ENCODE data around the gene ZBTB4. TPM values are rescaled to one million over a fixed set of nuclear protein-coding genes. Genes with fewer than 3 reads are reported as not detected.

The ZBTB4 gene
- total RNA-seq, 1 donor from 2014 or later, result 31.2 TPM

DNA sequence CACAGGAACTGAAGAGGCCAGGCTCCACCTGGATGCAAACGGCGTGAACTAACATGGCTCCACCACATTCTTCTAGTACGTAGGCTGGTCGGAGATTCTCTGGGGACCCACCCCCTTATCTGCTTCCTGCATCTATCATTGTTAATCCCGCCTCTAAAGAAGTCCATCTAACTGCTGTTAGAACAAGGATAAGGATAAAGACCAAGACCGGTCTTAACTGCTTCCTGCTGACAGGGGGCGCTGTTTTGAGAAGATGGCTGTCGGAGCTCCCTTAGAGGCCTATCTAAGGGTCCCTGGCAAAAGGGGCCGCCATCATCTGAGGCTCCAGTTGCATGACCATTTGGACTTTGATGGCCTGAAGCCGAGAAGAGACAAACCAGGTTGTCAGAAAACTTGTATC, 43.6 kb upstream of the ZBTB4 start:
- Histone ChIP-seq H3K27ac (ENCODE audit: low read depth, low read length) (no peak overlapping the region), H3K4me2 (ENCODE audit: low read length) (no peak overlapping the region), H3K36me3 (ENCODE audit: insufficient read depth, low read length) (no peaks in the 10 kb centered on the region), H3K4me3 (ENCODE audit: insufficient read depth, low read depth, low read length) (no peak overlapping the region), H3K79me2 (ENCODE audit: insufficient read depth, low read length) (no peaks in the 10 kb centered on the region), H3K9me3 (ENCODE audit: insufficient read depth, low read depth, low read length) (no peaks in the 10 kb centered on the region), H3K4me1 (ENCODE audit: insufficient read depth, low read length) (no peaks in the 10 kb centered on the region), H2AFZ (ENCODE audit: low read depth, low read length) (no peak overlapping the region), H3K27me3 (ENCODE audit: insufficient read depth, low read length) (no peaks in the 10 kb centered on the region), H3K9ac (ENCODE audit: low read length) (no peak overlapping the region), H4K20me1 (ENCODE audit: insufficient read depth, low read length) (no peaks in the 10 kb centered on the region)
- Mint-ChIP-seq H3K27me3 (ENCODE audit: low read depth, unreplicated experiment) (no peaks in the 10 kb centered on the region), H3K9me3 (ENCODE audit: unreplicated experiment) (peaks cover 7% of the 10 kb centered on the region), H3K27ac (ENCODE audit: unreplicated experiment) (no peak overlapping the region), H3K36me3 (ENCODE audit: low read depth, unreplicated experiment) (peaks cover 4% of the 10 kb centered on the region), H3K4me1 (ENCODE audit: low read depth, unreplicated experiment) (no peaks in the 10 kb centered on the region), H3K4me3 (ENCODE audit: unreplicated experiment) (no peak overlapping the region)
- no peak for TF ChIP-seq EZH2 (IDR thresholded peaks at IDR 0.05; ENCODE audit: insufficient read depth, low read length)
- TF ChIP-seq, protein P1, sequence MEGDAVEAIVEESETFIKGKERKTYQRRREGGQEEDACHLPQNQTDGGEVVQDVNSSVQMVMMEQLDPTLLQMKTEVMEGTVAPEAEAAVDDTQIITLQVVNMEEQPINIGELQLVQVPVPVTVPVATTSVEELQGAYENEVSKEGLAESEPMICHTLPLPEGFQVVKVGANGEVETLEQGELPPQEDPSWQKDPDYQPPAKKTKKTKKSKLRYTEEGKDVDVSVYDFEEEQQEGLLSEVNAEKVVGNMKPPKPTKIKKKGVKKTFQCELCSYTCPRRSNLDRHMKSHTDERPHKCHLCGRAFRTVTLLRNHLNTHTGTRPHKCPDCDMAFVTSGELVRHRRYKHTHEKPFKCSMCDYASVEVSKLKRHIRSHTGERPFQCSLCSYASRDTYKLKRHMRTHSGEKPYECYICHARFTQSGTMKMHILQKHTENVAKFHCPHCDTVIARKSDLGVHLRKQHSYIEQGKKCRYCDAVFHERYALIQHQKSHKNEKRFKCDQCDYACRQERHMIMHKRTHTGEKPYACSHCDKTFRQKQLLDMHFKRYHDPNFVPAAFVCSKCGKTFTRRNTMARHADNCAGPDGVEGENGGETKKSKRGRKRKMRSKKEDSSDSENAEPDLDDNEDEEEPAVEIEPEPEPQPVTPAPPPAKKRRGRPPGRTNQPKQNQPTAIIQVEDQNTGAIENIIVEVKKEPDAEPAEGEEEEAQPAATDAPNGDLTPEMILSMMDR (IDR thresholded peaks at IDR 0.05; ENCODE audit: insufficient read depth, low read depth, low read length), result no peak
- no peak for DNase-seq (ENCODE audit: low read depth)
- no peak for FAIRE-seq

DNA sequence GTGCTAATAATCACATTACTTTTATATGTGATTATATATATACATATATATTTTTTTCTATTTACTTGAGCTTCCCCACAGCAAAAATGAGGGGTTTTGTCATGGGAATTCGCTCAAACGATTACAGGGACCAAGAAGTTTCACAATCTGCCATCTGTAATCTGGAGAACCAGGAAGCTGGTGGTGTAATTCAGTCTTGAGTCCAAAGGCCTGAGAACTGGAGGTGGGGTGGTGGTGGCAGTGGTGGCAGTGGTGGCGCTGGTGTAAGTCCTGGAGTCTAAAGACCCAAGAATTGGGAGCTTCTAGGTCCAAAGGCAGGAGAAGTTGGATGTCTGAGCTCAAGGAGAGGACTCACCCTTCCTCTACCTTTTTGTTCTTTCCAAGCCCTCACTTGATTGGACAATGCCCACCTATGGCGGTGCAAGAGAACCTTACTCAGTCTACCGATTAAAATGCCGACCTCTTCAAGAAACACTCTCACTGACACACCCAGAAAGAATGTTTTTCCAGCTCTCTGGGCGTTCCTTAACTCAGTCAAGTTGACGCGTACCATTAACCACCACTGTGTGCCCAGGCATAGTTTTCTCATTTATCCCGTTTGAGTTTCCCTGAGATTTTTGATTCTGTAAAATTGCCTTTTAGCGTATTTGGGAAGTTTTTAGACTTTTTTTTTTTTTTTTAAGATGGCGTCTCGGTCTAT, 36.6 kb upstream of the ZBTB4 start:
- Histone ChIP-seq H2AFZ (ENCODE audit: low read depth, low read length) (no peak overlapping the region), H3K36me3 (ENCODE audit: insufficient read depth, low read length) (peaks cover 14% of the 10 kb centered on the region), H3K79me2 (ENCODE audit: insufficient read depth, low read length) (no peaks in the 10 kb centered on the region), H3K4me1 (ENCODE audit: insufficient read depth, low read length) (no peaks in the 10 kb centered on the region), H4K20me1 (ENCODE audit: insufficient read depth, low read length) (peaks cover 19% of the 10 kb centered on the region), H3K9ac (ENCODE audit: low read length) (no peak overlapping the region), H3K4me3 (ENCODE audit: insufficient read depth, low read depth, low read length) (no peak overlapping the region), H3K9me3 (ENCODE audit: insufficient read depth, low read depth, low read length) (no peaks in the 10 kb centered on the region), H3K27me3 (ENCODE audit: insufficient read depth, low read length) (no peaks in the 10 kb centered on the region), H3K4me2 (ENCODE audit: low read length) (no peak overlapping the region), H3K27ac (ENCODE audit: low read depth, low read length) (no peak overlapping the region)
- H3K27ac Mint-ChIP-seq (ENCODE audit: unreplicated experiment), result no peak overlapping the region
- no peaks in the 10 kb centered on the region for H3K9me3 Mint-ChIP-seq (ENCODE audit: unreplicated experiment)
- TF ChIP-seq EZH2 (IDR thresholded peaks at IDR 0.05; ENCODE audit: insufficient read depth, low read length), result no peak
- TF ChIP-seq, protein P1 (IDR thresholded peaks at IDR 0.05; ENCODE audit: insufficient read depth, low read depth, low read length), result no peak
- DNase-seq (ENCODE audit: low read depth) (peak; percentile 37), FAIRE-seq (no peak)
- H3K36me3 Mint-ChIP-seq (ENCODE audit: low read depth, unreplicated experiment), result peaks cover 10% of the 10 kb centered on the region
- H3K27me3 Mint-ChIP-seq (ENCODE audit: low read depth, unreplicated experiment), result no peaks in the 10 kb centered on the region
- no peaks in the 10 kb centered on the region for H3K4me1 Mint-ChIP-seq (ENCODE audit: low read depth, unreplicated experiment)
- no peak overlapping the region for H3K4me3 Mint-ChIP-seq (ENCODE audit: unreplicated experiment)

DNA sequence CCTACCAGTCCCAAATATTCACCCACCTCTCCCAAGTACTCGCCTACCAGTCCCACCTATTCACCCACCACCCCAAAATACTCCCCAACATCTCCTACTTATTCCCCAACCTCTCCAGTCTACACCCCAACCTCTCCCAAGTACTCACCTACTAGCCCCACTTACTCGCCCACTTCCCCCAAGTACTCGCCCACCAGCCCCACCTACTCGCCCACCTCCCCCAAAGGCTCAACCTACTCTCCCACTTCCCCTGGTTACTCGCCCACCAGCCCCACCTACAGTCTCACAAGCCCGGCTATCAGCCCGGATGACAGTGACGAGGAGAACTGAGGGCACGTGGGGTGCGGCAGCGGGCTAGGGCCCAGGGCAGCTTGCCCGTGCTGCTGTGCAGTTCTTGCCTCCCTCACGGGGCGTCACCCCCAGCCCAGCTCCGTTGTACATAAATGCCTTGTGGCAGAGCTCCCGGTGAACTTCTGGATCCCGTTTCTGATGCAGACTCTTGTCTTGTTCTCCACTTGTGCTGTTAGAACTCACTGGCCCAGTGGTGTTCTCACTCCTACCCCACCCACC, 34.5 kb upstream of the ZBTB4 start:
- no peaks in the 10 kb centered on the region for H3K4me1 ChIP-seq (ENCODE audit: insufficient read depth, low read length)
- no peak overlapping the region for H3K4me3 ChIP-seq (ENCODE audit: insufficient read depth, low read depth, low read length)
- H3K36me3 Mint-ChIP-seq (ENCODE audit: low read depth, unreplicated experiment), result peaks cover 16% of the 10 kb centered on the region
- no peak overlapping the region for H3K27ac ChIP-seq (ENCODE audit: low read depth, low read length)
- H3K27ac Mint-ChIP-seq (ENCODE audit: unreplicated experiment), result no peak overlapping the region
- H3K27me3 Mint-ChIP-seq (ENCODE audit: low read depth, unreplicated experiment), result no peaks in the 10 kb centered on the region
- no peaks in the 10 kb centered on the region for H3K9me3 Mint-ChIP-seq (ENCODE audit: unreplicated experiment)
- H3K27me3 ChIP-seq (ENCODE audit: insufficient read depth, low read length), result no peaks in the 10 kb centered on the region
- no peak overlapping the region for H3K4me3 Mint-ChIP-seq (ENCODE audit: unreplicated experiment)
- H3K36me3 ChIP-seq (ENCODE audit: insufficient read depth, low read length), result peaks cover 27% of the 10 kb centered on the region
- H3K9ac ChIP-seq (ENCODE audit: low read length), result no peak overlapping the region
- H2AFZ ChIP-seq (ENCODE audit: low read depth, low read length), result no peak overlapping the region
- no peak for FAIRE-seq
- H3K4me2 ChIP-seq (ENCODE audit: low read length), result no peak overlapping the region
- H3K79me2 ChIP-seq (ENCODE audit: insufficient read depth, low read length), result no peaks in the 10 kb centered on the region
- no peak for DNase-seq (ENCODE audit: low read depth)
- TF ChIP-seq EZH2 (IDR thresholded peaks at IDR 0.05; ENCODE audit: insufficient read depth, low read length), result no peak
- TF ChIP-seq, protein P1 (IDR thresholded peaks at IDR 0.05; ENCODE audit: insufficient read depth, low read depth, low read length), result no peak
- peaks cover 1% of the 10 kb centered on the region for H3K4me1 Mint-ChIP-seq (ENCODE audit: low read depth, unreplicated experiment)
- peaks cover 28% of the 10 kb centered on the region for H4K20me1 ChIP-seq (ENCODE audit: insufficient read depth, low read length)
- H3K9me3 ChIP-seq (ENCODE audit: insufficient read depth, low read depth, low read length), result no peaks in the 10 kb centered on the region
